ENCODE measurements around the gene TRAPPC1.

TRAPPC1 gene

GRCh38 chr17:7897090-7897489 is 34.7 kb downstream of the TRAPPC1 start:
- DNase-seq, result no peak

- no peak for DNase-seq
Observed at GRCh38 chr17:7894866-7895265, 36.9 kb downstream of the TRAPPC1 start.

GRCh38 chr17:7894226-7894625 is 37.5 kb downstream of the TRAPPC1 start:
- DNase-seq, result no peak

- no peak for DNase-seq
Observed at GRCh38 chr17:7893187-7893880, 38.4 kb downstream of the TRAPPC1 start.

GRCh38 chr17:7889166-7889955 is 42.4 kb downstream of the TRAPPC1 start:
- DNase-seq, result peak; percentile 58 to 60

- DNase-seq, result peak; percentile 80
Observed at GRCh38 chr17:7888184-7888920, 43.4 kb downstream of the TRAPPC1 start, which contains the start of gene CHD3. CHD3 (plus strand) TSS chr17:7888789; CDS start chr17:7889001, 212 bp downstream.

- peak; percentile 89 to 90 for DNase-seq
Observed at GRCh38 chr17:7887482-7888183, 44.1 kb downstream of the TRAPPC1 start.

- DNase-seq, result no peak
Observed at GRCh38 chr17:7887038-7887481, 44.7 kb downstream of the TRAPPC1 start.

GRCh38 chr17:7886227-7887037 is 45.3 kb downstream of the TRAPPC1 start:
- peak; percentile 72 to 73 for DNase-seq

- peak; percentile 63 to 71 for DNase-seq
Observed at GRCh38 chr17:7885367-7886226, 46.1 kb downstream of the TRAPPC1 start.

- peak; percentile 37 to 53 for DNase-seq
Observed at GRCh38 chr17:7884581-7885366, 47.0 kb downstream of the TRAPPC1 start.

- peak; percentile 41 to 44 for DNase-seq
Observed at GRCh38 chr17:7883781-7884386, 47.9 kb downstream of the TRAPPC1 start.

- DNase-seq, result no peak
Observed at GRCh38 chr17:7882629-7883028, 49.1 kb downstream of the TRAPPC1 start.

- peak in 1 of 2 experiments; percentile 26 for DNase-seq
Observed at GRCh38 chr17:7882068-7882467, 49.7 kb downstream of the TRAPPC1 start.

GRCh38 chr17:7881276-7882054 is 50.3 kb downstream of the TRAPPC1 start:
- DNase-seq, result no peak
